HepG2 (cell line): Measurements from ENCODE around the gene ZFAND3.

Experiments
- ZBTB1 ChIP-seq: sonication (generic); formaldehyde crosslinking; IDR thresholded peaks from 2 replicates; pipeline ENCODE4 v1.4.0; 2020; ENCODE audit warnings: missing genetic modification reagents, borderline replicate concordance
- ZNF382 ChIP-seq: sonication (generic); formaldehyde crosslinking; IDR thresholded peaks from 2 replicates; pipeline ENCODE4 v1.5.0; 2020; ENCODE audit warnings: missing genetic modification reagents, mild to moderate bottlenecking, borderline replicate concordance

DNA sequence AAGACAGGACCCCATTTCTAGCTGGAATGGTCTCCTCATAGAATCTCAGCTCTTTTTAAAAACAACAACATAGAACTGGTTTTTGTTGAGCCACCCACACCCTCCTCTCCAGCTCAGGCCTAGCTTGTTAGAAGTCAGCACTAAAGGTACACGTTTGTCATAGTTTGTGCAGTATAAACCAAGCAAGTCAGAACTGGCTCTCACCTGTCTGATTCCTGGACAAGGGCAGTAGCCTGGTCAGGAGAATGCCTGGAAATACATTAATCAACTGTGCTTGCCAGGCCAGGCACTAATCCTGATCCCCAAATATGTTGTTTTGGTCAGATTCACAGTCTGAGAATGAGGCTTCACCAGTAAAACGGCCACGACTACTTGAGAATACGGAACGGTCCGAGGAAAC is 296.7 kb downstream of the ZFAND3 start:
- TF ChIP-seq ZBTB1 (CRISPR knock-in tag) (no peak), ZNF382 (no peak)
